ENCODE measurements around the gene TM2D1.

Gene TM2D1

GRCh38 chr1:61670016-61670415, 54.9 kb downstream of the TM2D1 start:
- Mint-ChIP-seq H3K9me3 (no peaks in the 10 kb centered on the region), H3K27me3 (ENCODE audit: low read depth) (no peaks in the 10 kb centered on the region), H3K36me3 (ENCODE audit: low read depth) (no peaks in the 10 kb centered on the region), H3K4me1 (no peaks in the 10 kb centered on the region), H3K4me3 (no peak overlapping the region), H3K27ac (no peak overlapping the region)
- no peak for TF ChIP-seq CTCF (IDR thresholded peaks at IDR 0.05; ENCODE audit: unreplicated experiment in 3 of 3)

GRCh38 chr1:61659061-61659460, 65.9 kb downstream of the TM2D1 start:
- no peaks in the 10 kb centered on the region for H3K27me3 Mint-ChIP-seq (ENCODE audit: low read depth)
- no peaks in the 10 kb centered on the region for H3K9me3 Mint-ChIP-seq
- TF ChIP-seq CTCF (IDR thresholded peaks at IDR 0.05; ENCODE audit: unreplicated experiment in 3 of 3): peak in 1 of 3 experiments; percentile 23
- no peak overlapping the region for H3K27ac Mint-ChIP-seq
- no peaks in the 10 kb centered on the region for H3K4me1 Mint-ChIP-seq
- H3K36me3 Mint-ChIP-seq (ENCODE audit: low read depth): no peaks in the 10 kb centered on the region
- H3K4me3 Mint-ChIP-seq: no peak overlapping the region

- no peak overlapping the region for H3K4me3 Mint-ChIP-seq
Measured at GRCh38 chr1:61655453-61655852, 69.5 kb downstream of the TM2D1 start.

GRCh38 chr1:61654067-61654466, 70.9 kb downstream of the TM2D1 start:
- no peak overlapping the region for H3K27ac Mint-ChIP-seq
- H3K4me1 Mint-ChIP-seq: no peaks in the 10 kb centered on the region
- no peak overlapping the region for H3K4me3 Mint-ChIP-seq
- no peaks in the 10 kb centered on the region for H3K36me3 Mint-ChIP-seq (ENCODE audit: low read depth)
- no peaks in the 10 kb centered on the region for H3K27me3 Mint-ChIP-seq (ENCODE audit: low read depth)
- TF ChIP-seq CTCF (IDR thresholded peaks at IDR 0.05; ENCODE audit: unreplicated experiment in 3 of 3): no peak
- no peaks in the 10 kb centered on the region for H3K9me3 Mint-ChIP-seq

More at GRCh38 chr1:61655453-61655852, 69.5 kb downstream of the TM2D1 start:
- H3K36me3 Mint-ChIP-seq (ENCODE audit: low read depth): no peaks in the 10 kb centered on the region
- no peaks in the 10 kb centered on the region for H3K4me1 Mint-ChIP-seq
- H3K27ac Mint-ChIP-seq: no peak overlapping the region
- H3K9me3 Mint-ChIP-seq: no peaks in the 10 kb centered on the region
- no peaks in the 10 kb centered on the region for H3K27me3 Mint-ChIP-seq (ENCODE audit: low read depth)
- TF ChIP-seq CTCF (IDR thresholded peaks at IDR 0.05; ENCODE audit: unreplicated experiment in 3 of 3): no peak

- Mint-ChIP-seq H3K4me1 (peaks cover 4% of the 10 kb centered on the region), H3K27me3 (ENCODE audit: low read depth) (no peaks in the 10 kb centered on the region), H3K36me3 (ENCODE audit: low read depth) (no peaks in the 10 kb centered on the region), H3K27ac (no peak overlapping the region), H3K9me3 (no peaks in the 10 kb centered on the region), H3K4me3 (no peak overlapping the region)
- no peak for TF ChIP-seq CTCF (IDR thresholded peaks at IDR 0.05; ENCODE audit: unreplicated experiment in 3 of 3)
Measured at GRCh38 chr1:61648983-61649742, 75.8 kb downstream of the TM2D1 start.

GRCh38 chr1:61647142-61647541, 77.8 kb downstream of the TM2D1 start:
- Mint-ChIP-seq H3K9me3 (no peaks in the 10 kb centered on the region), H3K36me3 (ENCODE audit: low read depth) (no peaks in the 10 kb centered on the region), H3K4me3 (no peak overlapping the region), H3K27ac (no peak overlapping the region), H3K4me1 (peaks cover 10% of the 10 kb centered on the region), H3K27me3 (ENCODE audit: low read depth) (no peaks in the 10 kb centered on the region)
- TF ChIP-seq CTCF (IDR thresholded peaks at IDR 0.05; ENCODE audit: unreplicated experiment in 3 of 3): no peak

Measured in nephron (organoid).